ENCODE data around the gene SNX1.

DNA sequence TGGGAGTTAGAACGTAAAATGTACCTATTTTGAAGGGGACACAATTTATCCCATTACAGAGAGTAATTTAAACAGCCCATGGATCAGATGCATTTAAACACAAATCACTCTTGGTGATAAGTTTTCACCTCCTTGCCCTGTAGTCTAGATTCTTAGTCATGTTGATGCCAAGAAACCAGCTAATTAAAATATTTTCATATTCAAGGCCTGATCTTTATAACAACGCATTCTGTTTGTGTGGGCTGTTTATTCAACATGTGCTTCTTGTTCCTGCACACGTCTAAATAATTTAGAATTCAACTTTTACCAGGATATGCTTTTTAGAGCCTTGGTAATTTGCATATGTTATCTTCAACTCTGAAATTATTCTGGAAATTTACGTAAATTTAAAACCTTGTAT, 25.8 kb downstream of the SNX1 start:
- TF ChIP-seq YY1 (IDR thresholded peaks at IDR 0.05; ENCODE audit: insufficient read depth, insufficient read length): no peak
- no peak for TF ChIP-seq ZNF274 (IDR thresholded peaks at IDR 0.05; ENCODE audit: low read depth, low read length)
